GM18519 (cell line): ENCODE data around the gene REV3L.
A peak's percentile ranks its signal among the peaks of the same experiment; 100 is the strongest.
"Not testable (repeated sequence)": the region's sequence is repeated elsewhere in the genome, so short reads cannot be mapped to it uniquely, and the experiment has no call there.

ENCODE experiments used
- ATAC-seq: cut with Tn5 transposase; IDR thresholded peaks from one replicate; pipeline ENCODE4 v1.9.1; 2021; ENCODE audit warnings: mild to moderate bottlenecking, moderate library complexity; ENCODE audit not compliant: unreplicated experiment, low FRiP score

The REV3L gene

DNA sequence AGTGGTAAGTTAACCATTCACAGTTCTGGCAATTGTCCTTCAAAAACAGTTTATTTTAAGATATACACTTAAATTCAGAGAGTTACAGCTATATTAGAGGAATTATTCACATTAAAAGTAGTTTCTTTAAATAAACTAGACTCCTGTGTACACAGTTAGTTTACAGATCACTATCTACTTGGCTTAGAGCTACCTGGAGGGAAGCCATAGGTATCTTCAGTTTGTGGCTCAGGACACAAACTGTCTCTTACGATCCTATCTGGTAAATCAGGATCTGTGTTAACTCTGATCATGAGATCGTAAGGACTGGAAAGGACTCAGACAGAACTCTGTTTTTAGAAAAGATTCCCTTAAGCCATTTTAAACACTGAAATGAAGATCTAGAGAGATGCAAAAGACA is 160.9 kb downstream of the REV3L start:
- ATAC-seq, result no peak

- not testable (repeated sequence) for ATAC-seq
Observed at GRCh38 chr6:111307950-111308349, 175.1 kb downstream of the REV3L start.

DNA sequence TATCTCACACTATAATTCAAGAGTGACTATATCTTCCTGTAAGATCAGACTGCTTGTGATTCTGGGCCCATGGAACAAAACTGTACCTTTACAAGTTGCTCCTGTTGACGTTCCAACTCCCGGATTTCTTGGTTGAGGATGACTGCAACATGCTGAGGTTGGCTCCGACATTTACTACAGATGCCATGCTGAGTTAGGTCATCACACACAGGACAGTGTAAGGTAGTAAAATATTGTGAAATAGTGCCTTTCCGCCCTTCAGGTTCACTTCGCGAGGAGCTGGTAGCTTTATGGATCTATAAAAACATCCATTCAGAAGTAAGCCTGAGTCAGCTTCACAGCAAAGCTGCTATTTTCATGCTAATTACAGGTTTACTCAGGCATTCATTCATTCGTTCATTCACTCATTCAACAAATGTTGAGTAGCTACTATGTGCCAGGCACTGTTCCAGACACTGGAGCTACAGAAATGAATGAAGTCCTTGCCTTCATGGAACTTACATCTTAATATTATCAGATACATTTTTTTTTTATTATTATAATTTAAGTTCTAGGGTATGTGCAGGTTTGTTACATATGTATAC is 175.7 kb downstream of the REV3L start:
- no peak for ATAC-seq

DNA sequence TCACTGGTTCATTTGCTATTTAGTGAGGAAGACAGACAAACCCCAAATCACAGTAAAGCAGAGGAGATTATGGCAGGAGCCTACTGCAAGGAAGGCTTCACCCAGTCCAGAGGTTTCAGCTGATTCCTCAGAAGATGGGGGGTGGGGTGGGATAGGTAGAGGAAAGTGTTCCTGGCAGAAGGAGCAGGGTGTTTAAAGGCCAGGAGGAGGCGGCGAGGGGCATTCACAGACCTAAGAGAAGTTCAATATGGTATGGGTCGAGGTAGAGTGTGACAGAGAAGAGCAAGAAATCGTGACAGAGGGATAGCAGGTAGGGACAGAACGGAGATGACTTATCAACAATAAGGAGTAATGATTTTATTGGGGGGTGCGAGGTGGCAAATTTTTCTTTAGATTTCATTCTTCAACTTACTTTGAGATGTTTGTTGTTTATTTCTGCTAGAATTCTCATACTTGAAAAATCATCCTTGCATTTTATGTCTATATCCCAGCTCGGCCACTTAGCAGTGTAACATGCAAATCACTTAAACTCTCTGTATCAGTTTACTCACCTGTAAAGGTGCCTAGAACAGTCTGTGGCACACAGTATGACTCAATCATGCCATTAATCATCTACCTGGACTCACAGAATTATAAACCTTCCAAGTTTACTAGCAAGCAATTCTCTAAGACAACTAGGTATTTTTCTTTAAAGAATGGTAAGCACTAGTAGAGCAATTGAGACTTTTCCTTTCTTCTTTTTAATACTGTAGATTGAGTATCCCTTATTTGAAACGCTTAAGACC is 176.7 kb downstream of the REV3L start:
- ATAC-seq, result no peak

DNA sequence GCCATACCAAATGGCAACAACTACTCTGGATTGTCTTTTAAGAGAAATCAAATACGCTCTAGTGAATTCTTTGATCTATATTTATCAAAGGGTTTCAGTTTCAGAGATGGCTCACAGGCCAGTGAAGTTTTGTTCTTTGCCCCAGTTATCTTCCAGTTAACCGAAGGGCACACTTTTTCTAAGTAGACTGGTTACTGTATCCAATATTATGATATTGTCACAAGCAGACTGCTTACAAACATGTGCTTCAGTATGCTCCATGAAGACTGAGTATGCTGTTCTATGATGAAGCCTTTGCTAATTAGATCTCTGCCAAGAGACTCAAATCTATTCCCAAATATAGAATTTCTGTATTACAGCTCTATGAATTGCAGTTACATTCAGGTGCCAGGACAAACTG is 181.1 kb downstream of the REV3L start:
- peak; percentile 65 for ATAC-seq

DNA sequence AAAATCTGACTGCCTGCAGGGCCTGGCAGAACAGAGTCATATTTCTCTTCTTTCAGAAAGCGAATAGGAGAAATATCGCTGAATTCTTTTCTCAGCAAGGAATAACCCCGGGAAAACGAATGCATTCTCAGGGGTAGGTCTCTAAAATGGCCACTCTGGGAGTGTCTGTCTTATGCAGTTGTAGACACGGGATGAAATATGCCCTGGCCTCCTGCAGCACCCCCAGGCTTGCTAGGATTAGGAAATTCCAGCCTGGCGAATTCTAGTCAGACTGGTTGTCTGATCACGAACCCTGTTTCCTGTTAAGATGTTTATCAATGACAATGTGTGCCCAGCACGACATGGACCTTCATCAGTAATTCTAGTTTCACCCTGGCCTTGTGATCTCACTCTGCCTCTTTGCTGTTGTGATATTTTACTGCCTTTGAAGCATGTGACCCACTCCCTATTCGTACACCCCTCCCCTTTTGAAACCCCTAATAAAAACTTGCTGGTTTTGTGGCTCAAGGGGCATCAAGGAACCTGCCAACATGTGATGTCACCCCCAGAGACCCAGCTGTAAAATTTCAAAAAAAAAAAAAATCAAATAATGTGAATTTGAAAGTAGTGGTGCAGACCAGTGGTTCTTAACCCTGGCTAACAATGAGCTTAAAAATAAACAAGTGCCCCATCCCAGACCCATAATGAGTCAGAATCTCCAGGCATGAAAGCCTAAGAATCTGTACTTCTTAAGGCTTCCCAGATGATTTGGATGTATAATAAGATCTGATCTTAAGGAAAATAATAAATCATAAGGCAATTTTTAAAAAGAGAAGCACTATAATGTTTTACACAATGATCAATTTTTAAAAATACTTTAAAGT is 181.8 kb downstream of the REV3L start:
- not testable (repeated sequence) for ATAC-seq

GRCh38 chr6:111297776-111298175 is 185.2 kb downstream of the REV3L start:
- no peak for ATAC-seq

DNA sequence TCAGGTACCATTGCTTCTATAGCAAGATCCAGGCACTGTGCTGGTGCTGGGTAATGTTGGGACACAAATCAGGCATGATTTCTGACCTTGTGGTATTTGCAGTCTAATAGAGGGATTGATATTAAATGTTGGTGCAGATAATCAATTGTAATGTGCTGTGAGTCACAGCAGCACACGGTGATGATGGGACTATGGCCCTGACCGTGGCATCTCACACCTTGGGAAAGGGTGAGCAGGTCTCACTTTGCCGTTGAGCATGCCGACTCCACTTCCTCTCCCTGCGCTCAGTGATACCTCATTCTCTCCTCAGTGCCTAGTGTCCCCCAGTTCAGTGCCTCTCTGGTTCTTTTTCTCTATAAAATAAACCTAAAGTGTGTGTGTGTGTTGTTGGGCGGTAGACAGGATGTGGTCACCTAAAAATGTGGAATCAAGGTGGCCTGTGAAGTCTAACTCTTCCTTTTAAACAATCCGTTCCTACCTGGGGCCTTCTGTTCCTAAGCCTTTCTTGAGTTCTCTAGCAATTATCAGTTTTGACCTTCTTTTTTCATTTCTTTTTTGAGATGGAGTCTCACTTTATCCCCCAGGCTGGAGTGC is 188.5 kb downstream of the REV3L start:
- ATAC-seq, result no peak

GRCh38 chr6:111291336-111292259 is 191.4 kb downstream of the REV3L start:
- no peak for ATAC-seq

DNA sequence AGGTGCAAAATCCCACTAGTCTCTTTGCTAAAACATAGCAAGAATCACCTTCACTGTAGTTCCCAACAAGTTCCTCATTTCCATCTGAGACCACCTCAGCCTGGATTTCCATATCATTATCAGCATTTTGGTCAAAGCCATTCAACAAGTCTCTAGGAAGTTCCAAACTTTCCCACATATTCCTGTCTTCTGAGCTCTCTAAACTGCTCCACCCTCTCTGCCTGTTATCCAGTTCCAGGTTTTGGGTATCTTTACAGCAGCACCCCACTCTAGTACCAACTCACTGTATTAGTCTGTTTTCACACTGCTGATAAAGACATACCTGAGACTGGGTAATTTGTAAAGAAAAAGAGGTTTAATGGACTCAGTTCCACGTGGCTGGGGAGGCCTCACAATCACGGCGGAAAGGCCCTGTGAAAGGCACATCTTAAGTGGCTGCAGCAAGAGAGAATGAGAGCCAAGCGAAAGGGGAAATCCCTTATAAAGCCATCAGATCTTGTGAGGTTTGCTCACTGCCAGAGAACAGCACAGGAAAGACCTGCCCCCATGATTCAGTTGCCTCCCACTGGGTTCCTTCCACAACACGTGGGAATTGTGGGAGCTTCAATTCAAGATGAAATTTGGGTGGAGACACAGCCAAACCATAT is 192.2 kb downstream of the REV3L start:
- ATAC-seq, result not testable (repeated sequence)

DNA sequence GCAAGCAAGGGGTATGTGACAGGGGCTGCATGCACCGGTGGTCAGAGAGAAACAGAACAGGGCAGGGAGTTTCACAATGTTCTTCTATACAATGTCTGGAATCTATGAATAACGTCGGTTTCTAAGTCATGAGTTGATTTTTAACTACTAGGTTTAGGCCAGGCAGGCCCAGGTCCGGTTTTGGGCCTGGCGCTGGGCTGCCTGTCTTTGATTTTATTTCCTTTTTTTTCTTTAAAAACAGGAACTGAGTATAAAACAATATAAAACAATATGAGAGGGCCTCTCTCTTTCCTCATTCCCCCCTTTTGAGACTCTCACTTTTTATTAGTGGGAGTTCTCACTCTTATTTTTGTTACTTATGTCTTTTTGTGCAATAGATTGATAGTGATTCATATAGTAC is 198.7 kb downstream of the REV3L start:
- ATAC-seq, result not testable (repeated sequence)

GRCh38 chr6:111283707-111284106 is 199.3 kb downstream of the REV3L start:
- no peak for ATAC-seq

DNA sequence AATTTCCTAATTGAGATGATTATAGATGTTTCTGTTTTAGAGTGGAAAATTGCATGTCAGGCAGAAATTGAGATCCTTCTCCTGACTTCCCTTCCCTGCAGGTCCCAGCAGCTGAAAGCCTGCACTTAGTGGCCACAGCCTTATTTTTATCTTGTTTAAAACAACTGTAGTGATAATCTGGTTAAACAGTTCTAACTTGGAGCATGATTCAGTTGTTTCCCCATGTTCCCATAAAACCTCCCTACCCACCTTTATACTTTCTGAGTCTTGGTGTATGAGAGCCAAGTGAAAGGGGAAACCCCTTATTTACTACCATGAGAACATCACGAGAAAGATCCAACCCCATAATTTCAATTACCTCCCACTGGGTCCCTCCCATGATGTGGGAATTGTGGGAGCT is 200.5 kb downstream of the REV3L start:
- ATAC-seq, result no peak

DNA sequence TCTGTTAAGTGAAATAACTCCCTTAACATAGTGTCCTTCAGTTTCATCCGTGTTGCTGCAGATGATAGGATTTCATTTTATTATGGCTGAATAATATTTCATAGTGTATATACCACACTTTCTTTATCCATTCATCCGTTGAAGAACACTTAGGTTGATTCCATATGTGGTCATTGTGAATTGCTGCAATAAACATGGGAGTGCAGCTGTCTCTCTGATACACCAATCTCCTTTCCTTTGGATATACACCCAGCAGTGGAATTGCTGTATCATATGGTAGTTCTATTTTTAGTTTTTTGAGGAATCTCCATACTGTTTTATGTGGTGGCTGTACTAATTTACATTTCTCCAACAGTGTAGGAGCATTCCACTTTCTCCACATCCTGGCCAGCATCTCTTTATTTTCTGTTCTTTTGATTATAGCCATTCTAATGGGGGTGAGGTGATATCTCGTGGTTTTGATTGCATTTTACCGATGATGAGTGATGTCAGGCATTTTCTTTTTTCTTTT is 202.5 kb downstream of the REV3L start:
- ATAC-seq, result no peak

DNA sequence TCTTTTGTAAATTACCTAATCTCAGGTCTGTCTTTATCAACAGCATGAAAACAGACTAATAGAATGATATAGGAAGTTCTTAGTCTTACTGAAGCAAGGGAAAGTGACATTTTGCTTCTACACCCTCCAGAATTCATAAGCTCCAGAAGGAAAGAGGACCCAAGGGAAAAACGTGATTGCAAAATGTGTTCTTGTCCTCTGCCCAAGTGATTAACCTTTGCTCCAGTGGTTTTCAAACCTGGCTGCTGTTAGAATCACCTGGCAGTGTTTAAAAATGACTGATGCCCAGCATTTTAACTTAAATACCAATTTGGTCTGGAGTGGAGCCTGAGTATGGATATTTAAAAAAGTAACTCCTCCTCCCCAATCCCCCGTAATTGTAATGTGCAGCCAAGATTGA is 204.3 kb downstream of the REV3L start:
- no peak for ATAC-seq

DNA sequence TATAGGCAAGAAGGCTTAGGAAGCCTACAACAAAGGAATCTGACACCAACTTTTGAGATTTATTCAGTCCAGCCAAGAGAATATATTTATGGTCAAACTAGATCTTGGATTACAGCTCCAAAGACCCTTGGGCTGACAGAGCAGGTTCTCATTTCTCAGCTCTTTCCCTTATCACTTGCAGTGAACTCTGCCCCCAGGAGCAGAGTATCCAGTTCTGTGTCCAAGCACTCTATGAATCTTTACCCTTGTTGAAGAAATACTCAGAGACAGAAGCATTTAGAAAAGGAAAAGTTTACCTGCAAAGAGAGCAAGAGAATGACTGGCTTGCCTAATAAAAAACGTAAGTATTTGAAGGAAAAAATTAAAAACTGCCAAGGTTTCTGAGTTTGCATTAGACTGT is 205.2 kb downstream of the REV3L start:
- ATAC-seq, result no peak

DNA sequence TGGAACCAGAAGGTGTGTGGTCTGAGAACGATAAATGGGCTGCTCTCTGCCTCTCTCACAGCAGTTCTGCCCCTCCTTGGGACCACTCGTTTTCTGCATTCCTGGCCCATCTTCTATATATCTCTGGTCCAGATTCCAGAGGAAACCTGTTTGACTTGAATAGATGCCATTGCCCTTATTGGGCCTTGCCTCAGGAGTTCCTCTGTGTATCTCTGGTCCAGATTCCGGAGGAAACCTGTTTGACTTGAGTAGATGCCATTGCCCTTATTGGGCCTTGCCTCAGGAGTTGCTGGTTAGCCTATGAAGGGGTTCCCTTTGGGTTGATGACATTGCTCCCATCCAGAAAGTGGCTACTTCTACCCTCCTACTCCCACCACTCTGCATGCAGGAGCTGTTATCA is 206.3 kb downstream of the REV3L start:
- no peak for ATAC-seq

- ATAC-seq, result no peak
Observed at GRCh38 chr6:111276335-111276734, 206.7 kb downstream of the REV3L start.

GRCh38 chr6:111274593-111275217 is 208.3 kb downstream of the REV3L start:
- no peak for ATAC-seq
